Erythroblast (primary cell): Measurements from ENCODE around the gene HERC2.

ENCODE experiments used
- GATA1 ChIP-seq: IDR thresholded peaks from 2 replicates; pipeline ENCODE4 v1.6.1; 2011; ENCODE audit warnings: low read depth, mild to moderate bottlenecking, control low read depth, low read length, moderate library complexity
- POLR2A ChIP-seq: IDR thresholded peaks from 2 replicates; pipeline ENCODE4 v1.6.1; 2011; ENCODE audit warnings: mild to moderate bottlenecking, low read length

DNA sequence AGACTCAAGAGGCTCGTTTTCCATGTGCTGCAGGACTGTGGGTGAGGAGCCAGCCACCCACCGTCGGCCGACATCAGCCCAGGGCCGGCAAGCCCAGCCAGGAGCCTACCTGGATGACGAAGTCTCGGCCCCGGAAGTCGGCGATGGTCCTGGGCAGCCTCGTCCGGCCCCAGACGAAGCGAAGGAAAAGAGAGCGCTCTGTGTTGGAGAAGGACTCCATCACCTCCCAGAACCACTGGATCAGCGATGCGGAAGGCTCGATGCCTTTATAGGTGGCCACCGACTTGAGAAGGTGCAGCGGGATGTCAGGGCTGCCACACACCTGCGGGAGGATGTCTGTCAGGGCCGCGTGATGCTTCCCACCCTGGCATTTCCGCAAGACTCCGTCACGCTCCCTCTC lies 209.0 kb downstream of the HERC2 start:
- TF ChIP-seq POLR2A (no peak), GATA1 (no peak)
